ENCODE measurements around the gene CD82.

CD82 gene

DNA sequence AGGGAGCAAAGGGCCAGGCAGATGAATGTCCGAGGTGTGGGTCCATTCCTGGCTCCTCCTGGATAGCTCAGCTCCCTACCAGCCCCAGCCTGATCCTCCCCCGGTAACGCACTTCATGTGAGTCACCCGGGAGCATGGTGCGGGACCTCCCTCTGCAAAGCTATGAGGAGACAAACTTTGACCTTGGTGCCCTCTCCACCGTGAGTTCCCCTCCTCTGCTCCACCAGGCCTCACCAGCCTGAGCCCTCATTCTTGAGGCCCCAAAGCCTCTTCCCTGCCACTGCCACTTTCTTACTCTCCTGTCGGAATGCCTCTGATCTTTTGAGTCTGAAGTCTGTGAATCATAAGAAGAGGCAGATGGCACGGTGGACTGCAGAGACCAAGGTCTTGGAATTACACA, 37.4 kb upstream of the CD82 start:
- H3K79me2 ChIP-seq (ENCODE audit: insufficient read depth, low read length) = no peaks in the 10 kb centered on the region
- no peaks in the 10 kb centered on the region for H3F3A ChIP-seq (ENCODE audit: insufficient read depth)
- H2AFZ ChIP-seq (ENCODE audit: low read depth, low read length, severe bottlenecking) = no peak overlapping the region
- no peaks in the 10 kb centered on the region for H3K27me3 ChIP-seq (ENCODE audit: low read length)
- no peaks in the 10 kb centered on the region for H3K9me3 ChIP-seq (ENCODE audit: insufficient read depth, low read length)
- H3K9me2 ChIP-seq (replicated peaks; ENCODE audit: insufficient read depth, low read length) = no peaks in the 10 kb centered on the region
- H3K4me3 ChIP-seq (ENCODE audit: insufficient read depth, low read length, poor library complexity, severe bottlenecking) = no peak overlapping the region
- no peaks in the 10 kb centered on the region for H3K36me3 ChIP-seq (ENCODE audit: low read length)
- H3K4me2 ChIP-seq (ENCODE audit: low read depth, low read length, poor library complexity, severe bottlenecking) = no peak overlapping the region
- H3K9ac ChIP-seq (ENCODE audit: low read length) = no peak overlapping the region
- TF ChIP-seq EZH2phosphoT487 (conservative IDR thresholded peaks at IDR 0.05; ENCODE audit: low read length) = no peak
- no peak for TF ChIP-seq CTCF (IDR thresholded peaks at IDR 0.05; ENCODE audit: insufficient read depth, low read length, poor library complexity, severe bottlenecking)
- no peaks in the 10 kb centered on the region for H4K20me1 ChIP-seq (ENCODE audit: low read depth, low read length)
- no peak overlapping the region for H3K27ac ChIP-seq (ENCODE audit: low read depth, low read length)

DNA sequence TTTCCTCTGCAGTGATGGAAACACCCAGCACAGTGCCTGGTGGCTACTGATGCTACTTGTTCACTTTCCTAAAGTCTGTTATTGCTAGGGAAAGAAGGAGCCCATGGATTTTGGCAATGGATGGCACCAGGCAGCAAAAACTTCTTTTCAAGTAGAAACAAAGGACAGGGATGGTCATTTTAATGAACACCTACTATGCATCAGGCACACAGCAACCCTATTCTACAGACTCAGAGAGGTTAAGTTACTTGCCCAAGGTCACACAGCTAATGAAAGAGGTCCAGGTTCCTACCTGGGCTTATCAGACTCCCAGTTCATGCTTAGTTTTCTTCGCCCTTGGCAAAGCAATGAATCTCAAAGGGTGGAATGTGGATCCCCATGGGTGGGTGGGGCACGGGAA, 36.9 kb upstream of the CD82 start:
- H3F3A ChIP-seq (ENCODE audit: insufficient read depth) = no peaks in the 10 kb centered on the region
- no peaks in the 10 kb centered on the region for H3K79me2 ChIP-seq (ENCODE audit: insufficient read depth, low read length)
- no peak overlapping the region for H3K27ac ChIP-seq (ENCODE audit: low read depth, low read length)
- TF ChIP-seq EZH2phosphoT487 (conservative IDR thresholded peaks at IDR 0.05; ENCODE audit: low read length) (no peak), CTCF (IDR thresholded peaks at IDR 0.05; ENCODE audit: insufficient read depth, low read length, poor library complexity, severe bottlenecking) (no peak)
- H2AFZ ChIP-seq (ENCODE audit: low read depth, low read length, severe bottlenecking) = no peak overlapping the region
- H3K36me3 ChIP-seq (ENCODE audit: low read length) = no peaks in the 10 kb centered on the region
- H3K9me3 ChIP-seq (ENCODE audit: insufficient read depth, low read length) = no peaks in the 10 kb centered on the region
- no peak overlapping the region for H3K4me3 ChIP-seq (ENCODE audit: insufficient read depth, low read length, poor library complexity, severe bottlenecking)
- H3K9me2 ChIP-seq (replicated peaks; ENCODE audit: insufficient read depth, low read length) = no peaks in the 10 kb centered on the region
- no peak overlapping the region for H3K9ac ChIP-seq (ENCODE audit: low read length)
- no peaks in the 10 kb centered on the region for H4K20me1 ChIP-seq (ENCODE audit: low read depth, low read length)
- H3K4me2 ChIP-seq (ENCODE audit: low read depth, low read length, poor library complexity, severe bottlenecking) = no peak overlapping the region
- H3K27me3 ChIP-seq (ENCODE audit: low read length) = no peaks in the 10 kb centered on the region

DNA sequence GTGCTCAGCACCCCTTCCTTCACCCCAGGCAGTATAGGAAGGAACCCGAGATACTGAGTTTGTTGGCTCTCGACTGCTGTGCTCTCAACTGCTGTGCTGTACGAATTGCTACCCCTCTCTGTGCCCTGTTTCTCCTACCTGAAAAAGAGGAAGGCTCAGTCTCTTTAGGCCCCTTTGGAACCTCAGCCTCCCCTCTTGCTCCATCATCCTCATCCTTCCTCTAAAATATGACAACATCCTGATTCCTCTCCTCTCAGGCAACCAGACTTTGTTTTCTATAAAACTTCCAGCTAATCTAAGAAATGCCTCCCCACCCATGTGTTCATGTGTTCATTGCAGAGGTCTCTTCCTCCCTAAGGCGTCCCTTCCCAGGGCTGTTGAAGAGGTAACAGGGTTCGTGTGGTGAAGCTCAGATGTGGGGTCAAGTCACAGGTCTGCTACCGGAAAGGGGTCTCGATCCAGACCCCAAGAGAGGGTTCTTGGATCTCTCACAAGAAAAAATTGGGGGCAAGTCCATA, 35.5 kb upstream of the CD82 start:
- H3K9me3 ChIP-seq (ENCODE audit: insufficient read depth, low read length) = no peaks in the 10 kb centered on the region
- no peaks in the 10 kb centered on the region for H4K20me1 ChIP-seq (ENCODE audit: low read depth, low read length)
- no peaks in the 10 kb centered on the region for H3K36me3 ChIP-seq (ENCODE audit: low read length)
- H3K27ac ChIP-seq (ENCODE audit: low read depth, low read length) = no peak overlapping the region
- no peaks in the 10 kb centered on the region for H3K9me2 ChIP-seq (replicated peaks; ENCODE audit: insufficient read depth, low read length)
- H3F3A ChIP-seq (ENCODE audit: insufficient read depth) = no peaks in the 10 kb centered on the region
- H2AFZ ChIP-seq (ENCODE audit: low read depth, low read length, severe bottlenecking) = no peak overlapping the region
- H3K4me2 ChIP-seq (ENCODE audit: low read depth, low read length, poor library complexity, severe bottlenecking) = no peak overlapping the region
- TF ChIP-seq EZH2phosphoT487 (conservative IDR thresholded peaks at IDR 0.05; ENCODE audit: low read length) = no peak
- no peak for TF ChIP-seq CTCF (IDR thresholded peaks at IDR 0.05; ENCODE audit: insufficient read depth, low read length, poor library complexity, severe bottlenecking)
- no peak overlapping the region for H3K4me3 ChIP-seq (ENCODE audit: insufficient read depth, low read length, poor library complexity, severe bottlenecking)
- no peak overlapping the region for H3K9ac ChIP-seq (ENCODE audit: low read length)
- no peaks in the 10 kb centered on the region for H3K79me2 ChIP-seq (ENCODE audit: insufficient read depth, low read length)
- no peaks in the 10 kb centered on the region for H3K27me3 ChIP-seq (ENCODE audit: low read length)

All from SU-DHL-6 (cell line).